Body of pancreas (tissue), 4 donors: ENCODE results near the gene SYT2.

Experiments used
- POLR2A ChIP-seq, 3 donors: fragments of 450-650 bp; IDR thresholded peaks; one replicate each; pipeline ENCODE4 v1.6.1; 2016; ENCODE audit warnings: antibody characterized with exemption in 3 of 3, mild to moderate bottlenecking in 2 of 3
- TF ChIP-seq, protein P1 (sequence below), 7 experiments: fragments of 450-650 bp in 4 of 7; fragments of 200-600 bp in 3 of 7; sonication (generic) in 3 of 7; IDR thresholded peaks; one replicate each; pipeline ENCODE4 v1.5.1; 2016 to 2019; ENCODE audit warnings: antibody characterized with exemption in 7 of 7

- TF ChIP-seq, protein P1, sequence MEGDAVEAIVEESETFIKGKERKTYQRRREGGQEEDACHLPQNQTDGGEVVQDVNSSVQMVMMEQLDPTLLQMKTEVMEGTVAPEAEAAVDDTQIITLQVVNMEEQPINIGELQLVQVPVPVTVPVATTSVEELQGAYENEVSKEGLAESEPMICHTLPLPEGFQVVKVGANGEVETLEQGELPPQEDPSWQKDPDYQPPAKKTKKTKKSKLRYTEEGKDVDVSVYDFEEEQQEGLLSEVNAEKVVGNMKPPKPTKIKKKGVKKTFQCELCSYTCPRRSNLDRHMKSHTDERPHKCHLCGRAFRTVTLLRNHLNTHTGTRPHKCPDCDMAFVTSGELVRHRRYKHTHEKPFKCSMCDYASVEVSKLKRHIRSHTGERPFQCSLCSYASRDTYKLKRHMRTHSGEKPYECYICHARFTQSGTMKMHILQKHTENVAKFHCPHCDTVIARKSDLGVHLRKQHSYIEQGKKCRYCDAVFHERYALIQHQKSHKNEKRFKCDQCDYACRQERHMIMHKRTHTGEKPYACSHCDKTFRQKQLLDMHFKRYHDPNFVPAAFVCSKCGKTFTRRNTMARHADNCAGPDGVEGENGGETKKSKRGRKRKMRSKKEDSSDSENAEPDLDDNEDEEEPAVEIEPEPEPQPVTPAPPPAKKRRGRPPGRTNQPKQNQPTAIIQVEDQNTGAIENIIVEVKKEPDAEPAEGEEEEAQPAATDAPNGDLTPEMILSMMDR (IDR thresholded peaks at IDR 0.05), result no peak
- no peak for TF ChIP-seq POLR2A (IDR thresholded peaks at IDR 0.05)
Measured at GRCh38 chr1:202706851-202707250, 3.4 kb downstream of the SYT2 start.
